AG09309 (cell line): ENCODE measurements around the gene PLA2G3.

Source experiments
- DNase-seq: peaks from one replicate; pipeline ENCODE4 v3.0.0-alpha.2; 2010; ENCODE audit warnings: low read depth
- H3K4me3 ChIP-seq: 2 replicates; pipeline ENCODE4 v1.5.1; 2011; ENCODE audit warnings: mild to moderate bottlenecking, low read depth, low read length, moderate library complexity; ENCODE audit not compliant: control insufficient read depth
- CTCF ChIP-seq: IDR thresholded peaks from 2 replicates; pipeline ENCODE4 v1.5.1; 2011; ENCODE audit warnings: mild to moderate bottlenecking, low read depth, low read length, inconsistent platforms; ENCODE audit not compliant: insufficient read depth, control insufficient read depth; ENCODE audit errors: missing control alignments

Gene PLA2G3

DNA sequence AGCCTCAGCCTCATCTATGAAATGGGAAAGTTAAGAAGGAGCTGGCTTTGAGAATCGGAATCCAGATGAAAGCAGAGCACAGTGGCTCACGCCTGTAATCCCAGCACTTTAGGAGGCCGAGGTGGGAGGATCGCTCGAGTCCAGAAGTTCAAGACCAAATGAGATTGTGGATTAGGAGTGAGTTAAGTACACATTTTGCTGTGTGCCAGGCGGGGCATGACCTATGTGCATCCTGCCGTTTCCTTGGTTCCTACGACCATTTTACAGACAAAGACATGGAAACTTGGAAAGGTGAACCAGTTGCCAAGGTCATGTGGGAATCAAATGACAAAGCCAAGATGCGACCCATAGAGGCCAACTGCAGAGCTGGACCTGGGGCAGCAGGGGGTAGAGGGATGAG, 4.2 kb downstream of the PLA2G3 start:
- DNase-seq, result no peak
- TF ChIP-seq CTCF, result no peak
- no peak overlapping the region for H3K4me3 ChIP-seq

DNA sequence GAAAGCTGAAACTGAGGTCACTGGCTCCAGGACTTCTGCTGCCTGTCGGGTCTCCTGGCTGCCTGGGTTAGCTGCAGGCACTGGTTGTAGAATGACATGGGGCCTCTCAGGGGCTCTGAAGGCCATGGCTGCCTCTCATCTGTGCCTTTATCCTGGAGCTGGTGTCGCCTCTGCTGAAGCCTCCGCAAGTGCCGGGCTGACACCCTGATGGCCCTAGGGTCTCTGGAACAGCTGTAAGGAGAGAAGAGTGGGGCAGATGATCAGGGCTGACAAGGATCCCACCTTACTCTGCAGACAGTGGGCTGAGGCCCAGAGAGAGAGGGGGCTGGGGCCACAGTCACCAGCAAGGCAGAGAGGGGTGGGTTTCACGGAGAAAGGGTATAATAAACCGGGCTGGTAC, 4.6 kb downstream of the PLA2G3 start:
- no peak for DNase-seq
- H3K4me3 ChIP-seq, result no peak overlapping the region
- TF ChIP-seq CTCF, result no peak

DNA sequence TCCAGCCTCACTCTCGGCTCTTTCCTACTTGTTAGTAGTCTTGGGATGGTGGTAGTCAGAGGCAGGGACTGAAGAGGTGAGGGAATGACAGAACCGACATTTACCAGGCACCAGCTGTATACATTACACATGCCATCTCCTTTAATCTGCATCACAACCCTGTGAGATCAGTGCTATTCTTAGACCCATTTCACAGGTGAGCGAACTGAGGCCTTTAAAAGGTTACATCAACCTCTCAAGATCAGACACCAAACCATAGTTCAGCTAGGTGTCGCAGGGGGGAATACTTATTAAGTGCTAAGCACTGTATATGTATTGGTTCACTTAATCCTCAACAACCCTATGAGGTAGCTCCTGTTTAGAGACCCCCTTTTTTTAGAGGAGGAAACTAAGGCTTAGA, 5.6 kb downstream of the PLA2G3 start:
- TF ChIP-seq CTCF, result no peak
- H3K4me3 ChIP-seq, result no peak overlapping the region
- DNase-seq, result no peak

DNA sequence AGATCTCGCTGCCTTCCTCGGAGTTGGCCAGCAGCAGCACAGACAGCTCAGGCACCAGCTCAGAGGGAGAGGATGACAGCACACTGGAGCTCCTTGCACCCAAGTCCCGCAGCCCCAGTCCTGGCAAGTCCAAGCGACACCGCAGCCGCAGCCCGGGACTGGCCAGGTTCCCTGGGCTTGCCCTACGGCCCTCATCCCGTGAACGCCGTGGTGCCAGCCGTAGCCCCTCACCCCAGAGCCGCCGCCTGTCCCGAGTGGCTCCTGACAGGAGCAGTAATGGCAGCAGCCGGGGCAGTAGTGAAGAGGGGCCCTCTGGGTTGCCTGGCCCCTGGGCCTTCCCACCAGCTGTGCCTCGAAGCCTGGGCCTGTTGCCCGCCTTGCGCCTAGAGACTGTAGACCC, 6.4 kb downstream of the PLA2G3 start:
- DNase-seq, result no peak
- H3K4me3 ChIP-seq, result no peak overlapping the region
- no peak for TF ChIP-seq CTCF

DNA sequence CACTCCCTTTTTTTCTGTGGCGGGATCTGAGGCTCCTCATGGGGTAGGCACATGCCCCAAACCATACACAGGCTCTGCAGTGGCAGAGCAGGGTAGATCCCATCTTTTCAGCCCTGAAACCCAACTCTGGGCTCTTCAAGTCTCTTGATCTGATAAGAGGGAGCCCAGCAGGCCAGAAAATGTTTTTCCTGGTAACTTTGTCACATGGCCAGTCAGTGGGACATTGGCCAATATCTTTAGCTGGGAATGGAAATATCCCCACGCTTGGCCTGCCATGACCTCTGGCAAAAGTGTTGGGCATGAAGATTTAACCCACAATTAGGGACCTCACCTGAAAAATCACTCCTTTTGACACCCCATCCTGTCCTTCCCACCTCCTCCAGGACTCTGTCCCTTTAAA, 9.4 kb downstream of the PLA2G3 start:
- TF ChIP-seq CTCF, result no peak
- no peak overlapping the region for H3K4me3 ChIP-seq
- DNase-seq, result no peak

GRCh38 chr22:31128156-31128555, 12.2 kb downstream of the PLA2G3 start:
- no peak overlapping the region for H3K4me3 ChIP-seq
- DNase-seq, result no peak
- no peak for TF ChIP-seq CTCF

- no peak for TF ChIP-seq CTCF
- DNase-seq, result no peak
- H3K4me3 ChIP-seq, result no peak overlapping the region
Measured at GRCh38 chr22:31127181-31127772, 13.0 kb downstream of the PLA2G3 start.
